Measurements from ENCODE around the gene RFFL. TPM values are rescaled to one million over a fixed set of nuclear protein-coding genes. Genes with fewer than 3 reads are reported as not detected.

RFFL gene
- total RNA-seq, 1 donor from 2014 or later = 27.6 TPM

- peaks cover 5% of the 10 kb centered on the region for H3K36me3 ChIP-seq
- H3K27me3 ChIP-seq (ENCODE audit: low read depth) = no peaks in the 10 kb centered on the region
- H3K4me3 ChIP-seq = no peak overlapping the region
- no peaks in the 10 kb centered on the region for H3K9me3 ChIP-seq
- peaks cover 18% of the 10 kb centered on the region for H3K4me1 ChIP-seq
- no peak for TF ChIP-seq CTCF (IDR thresholded peaks at IDR 0.05)
- ATAC-seq (no peak), DNase-seq (no peak)
- H3K27ac ChIP-seq = no peak overlapping the region
- intact Hi-C loops (cut with DNase I) = no loop called here
Observed at GRCh38 chr17:34958438-34958837, 105.1 kb downstream of the RFFL start.

Other genes with a start within 250 kb of the RFFL start
- gene CCT6B, start 102.2 kb downstream of the RFFL start, total RNA-seq = 1.5 TPM
- 17.8 TPM for gene ZNF830, start 102.2 kb downstream of the RFFL start, total RNA-seq
- 26.6 TPM for gene LIG3, start 83.2 kb downstream of the RFFL start, total RNA-seq
- 13.2 TPM for gene RAD51D, start 56.2 kb upstream of the RFFL start, total RNA-seq
- gene FNDC8, start 57.9 kb upstream of the RFFL start, total RNA-seq = not detected
- 9.0 TPM for gene NLE1, start 78.6 kb upstream of the RFFL start, total RNA-seq
- gene UNC45B, start 84.1 kb upstream of the RFFL start, total RNA-seq = 0.77 TPM
- gene SLC35G3, start 130.7 kb upstream of the RFFL start, total RNA-seq = not detected
- 47.6 TPM for gene SLFN5, start 179.4 kb upstream of the RFFL start, total RNA-seq

All from lower lobe of right lung (tissue), 2 donors.